GF-D8 (cell line): ENCODE data around the gene NBAS.
"Not testable (repeated sequence)": the region's sequence is repeated elsewhere in the genome, so short reads cannot be mapped to it uniquely, and the experiment has no call there.

Experiments
- DNase-seq: peaks from one replicate; lab custom pipeline; 2025; lab: John Stamatoyannopoulos, UW

The NBAS gene

GRCh38 chr2:15412309-15412708 lies 148.8 kb downstream of the NBAS start:
- DNase-seq = no peak

DNA sequence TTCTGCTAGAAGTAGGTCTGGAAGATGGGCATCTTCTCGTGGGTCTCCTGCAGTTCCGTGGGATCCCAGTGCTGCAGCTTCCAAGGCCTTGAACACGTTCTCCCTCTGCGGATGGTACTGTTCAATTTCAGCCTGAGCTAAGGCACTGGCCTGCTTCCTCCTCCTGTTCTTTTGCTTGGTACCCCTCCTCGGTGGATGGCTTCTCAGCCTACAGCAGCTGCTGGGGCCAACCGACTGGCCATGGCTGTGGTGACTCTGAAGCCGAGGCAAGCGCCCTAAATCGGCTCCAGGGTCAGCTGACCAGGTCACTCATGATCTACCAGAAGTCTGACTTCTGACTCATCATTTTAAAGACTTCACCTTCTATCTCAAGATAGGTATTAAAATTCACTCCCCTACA lies 150.2 kb downstream of the NBAS start:
- no peak for DNase-seq

- no peak for DNase-seq
These were observed 152.4 kb downstream of the NBAS start for GRCh38 chr2:15408759-15409158.

DNA sequence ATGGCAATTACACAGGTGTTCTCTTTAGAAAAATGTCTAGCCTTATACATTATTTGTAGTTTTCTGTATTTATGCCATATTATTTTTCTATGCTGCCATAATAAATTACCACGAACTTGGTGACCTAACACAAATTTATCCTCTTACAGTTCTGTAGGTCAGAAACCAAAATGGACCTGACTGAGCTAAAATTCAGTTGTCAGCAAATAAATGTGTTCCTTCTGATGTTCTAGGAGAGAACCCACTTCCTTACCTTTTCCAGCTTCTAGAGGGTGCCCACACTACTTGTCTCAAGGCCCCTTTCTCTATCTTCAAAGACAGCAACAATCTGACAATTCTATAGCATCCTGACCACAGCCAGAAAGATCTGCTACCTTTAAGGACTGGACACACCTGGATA lies 153.5 kb downstream of the NBAS start:
- DNase-seq = no peak

- not testable (repeated sequence) for DNase-seq
These were observed 156.6 kb downstream of the NBAS start for GRCh38 chr2:15404511-15404910.

- DNase-seq = no peak
These were observed 160.8 kb downstream of the NBAS start for GRCh38 chr2:15400240-15400826.

DNA sequence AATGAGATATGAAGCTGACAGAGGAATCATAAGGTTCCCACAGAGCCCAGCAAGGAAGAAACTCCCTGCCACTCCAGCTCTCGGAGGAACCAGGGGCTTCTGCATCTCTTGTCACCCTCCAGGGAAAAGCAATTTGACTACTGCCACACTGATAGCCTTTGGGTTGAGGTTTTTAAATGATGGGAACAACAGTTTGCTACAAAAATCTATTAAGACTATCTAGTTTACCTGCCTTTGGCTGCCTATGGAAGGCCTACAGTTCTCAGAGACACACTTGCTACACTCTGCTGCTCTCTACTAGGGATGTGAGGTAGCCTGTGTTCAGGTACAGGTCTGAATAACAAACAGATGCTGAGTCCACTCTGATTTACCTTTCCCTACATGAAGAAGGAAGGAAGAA lies 161.9 kb downstream of the NBAS start:
- DNase-seq = no peak

DNA sequence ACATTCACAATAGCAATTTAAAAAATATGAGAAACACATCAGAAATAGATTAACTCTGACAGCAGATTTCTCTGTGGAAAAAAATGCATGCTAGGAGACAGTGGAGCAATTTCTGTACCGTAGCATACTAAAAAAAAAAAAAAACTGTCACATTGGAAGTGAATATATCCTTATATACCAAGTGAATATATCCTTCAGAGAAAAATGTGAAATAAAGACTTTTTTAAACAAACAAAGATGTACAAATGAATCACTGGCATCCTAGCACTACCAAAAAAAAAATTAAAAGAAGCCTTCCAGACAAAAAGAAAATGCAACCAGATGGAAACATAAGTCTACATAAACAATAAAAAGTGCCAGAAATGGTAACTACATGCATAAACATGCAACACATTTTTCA lies 169.4 kb downstream of the NBAS start:
- no peak for DNase-seq

GRCh38 chr2:15389895-15390294 lies 171.2 kb downstream of the NBAS start:
- no peak for DNase-seq

DNA sequence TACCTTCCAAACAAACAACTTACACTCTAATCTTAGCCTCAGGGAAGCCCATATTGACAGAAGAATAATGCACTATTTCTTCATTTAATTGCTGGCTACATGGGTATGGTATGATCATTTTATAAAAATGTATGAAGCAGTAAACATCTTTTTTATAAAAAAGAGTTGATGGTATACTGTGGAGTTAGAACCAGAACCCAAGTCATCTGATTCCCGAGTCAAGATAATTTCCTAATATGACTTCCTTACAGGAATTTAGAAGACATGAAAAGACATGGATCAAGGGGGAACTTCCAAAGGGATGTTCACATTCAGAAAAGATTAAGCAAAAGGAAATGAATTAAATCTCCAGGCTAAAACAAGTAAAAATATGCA lies 171.8 kb downstream of the NBAS start:
- no peak for DNase-seq

DNA sequence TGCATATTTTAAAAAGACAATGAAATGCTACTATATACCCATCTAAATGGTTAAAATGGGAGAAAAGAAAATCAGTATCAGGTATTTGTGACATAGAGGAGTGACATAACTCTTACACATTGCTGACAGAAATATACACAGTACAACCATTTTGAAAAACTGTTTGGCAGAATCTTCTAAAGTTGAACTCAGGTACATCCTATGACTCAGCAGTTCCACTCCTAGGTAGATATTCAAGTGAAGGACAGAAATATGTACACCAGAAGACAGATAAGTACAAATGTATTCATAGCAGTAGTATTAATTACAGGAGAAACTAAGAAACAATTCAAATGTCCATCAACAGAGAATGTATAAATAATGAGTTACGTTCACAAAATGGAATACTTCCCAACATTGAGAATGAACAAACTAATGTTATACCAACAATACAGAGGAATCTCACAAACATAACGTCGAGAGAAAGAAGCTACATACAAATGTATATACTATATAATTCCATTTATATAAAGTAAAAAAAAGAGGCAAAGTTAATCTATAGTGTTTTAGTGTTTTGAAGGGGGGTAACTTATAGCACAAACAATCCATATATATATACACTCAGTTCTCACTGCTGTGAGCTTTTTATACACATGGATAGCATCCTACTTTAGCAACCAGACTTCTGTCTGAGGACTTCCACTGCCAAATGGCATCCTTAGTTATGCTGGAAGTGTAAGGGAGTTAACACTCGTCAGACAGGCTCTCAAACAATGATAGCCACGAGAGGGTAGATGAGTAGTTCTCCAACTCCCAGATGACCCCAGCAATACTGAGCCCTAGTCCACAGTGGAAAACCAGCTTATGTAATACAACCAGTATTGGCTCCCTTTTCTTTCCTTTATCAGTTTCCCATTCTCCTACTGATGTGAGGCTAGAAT lies 172.5 kb downstream of the NBAS start:
- no peak for DNase-seq

DNA sequence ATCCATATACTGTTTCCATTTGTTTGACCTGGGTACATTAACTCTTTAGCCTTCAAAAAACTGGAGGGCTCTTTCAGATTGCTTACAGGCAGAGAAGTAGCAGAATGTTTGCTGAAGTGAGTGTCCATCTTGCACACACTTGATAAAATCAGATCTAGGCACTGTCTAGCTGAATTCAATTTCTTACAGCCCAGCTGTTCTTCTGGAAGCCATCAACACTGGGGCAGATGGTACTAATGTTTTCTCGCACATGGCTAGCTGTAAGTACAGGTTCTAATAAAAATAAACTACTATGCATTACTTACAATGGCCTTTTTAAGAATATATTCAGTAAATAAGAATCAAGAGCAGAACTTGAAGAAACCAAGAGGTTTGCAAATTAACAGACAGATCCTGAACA lies 175.9 kb downstream of the NBAS start:
- no peak for DNase-seq

- DNase-seq = no peak
These were observed 177.3 kb downstream of the NBAS start for GRCh38 chr2:15383695-15384350.

GRCh38 chr2:15378148-15378908 lies 182.8 kb downstream of the NBAS start:
- DNase-seq = no peak

- DNase-seq = no peak
These were observed 183.9 kb downstream of the NBAS start for GRCh38 chr2:15377202-15377601.

GRCh38 chr2:15372019-15372418 lies 189.1 kb downstream of the NBAS start:
- no peak for DNase-seq

DNA sequence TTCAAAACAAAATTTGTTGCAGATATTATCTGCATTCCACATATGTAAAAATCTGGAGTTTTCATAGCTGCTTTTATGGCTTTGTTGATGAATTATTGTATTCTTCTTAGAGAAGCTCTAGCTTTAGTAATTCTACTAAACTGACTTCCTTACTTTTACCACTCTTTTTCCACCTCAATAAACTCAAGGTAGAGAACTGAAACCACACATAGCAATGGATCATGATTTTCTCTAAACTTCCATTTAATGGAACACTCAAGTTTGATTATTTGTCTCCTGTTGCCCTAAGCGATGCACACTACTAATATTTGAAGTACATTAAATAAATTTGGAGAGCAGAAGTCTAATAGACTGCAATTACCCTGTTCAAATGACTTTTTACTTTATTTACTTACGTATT lies 192.0 kb downstream of the NBAS start:
- no peak for DNase-seq

DNA sequence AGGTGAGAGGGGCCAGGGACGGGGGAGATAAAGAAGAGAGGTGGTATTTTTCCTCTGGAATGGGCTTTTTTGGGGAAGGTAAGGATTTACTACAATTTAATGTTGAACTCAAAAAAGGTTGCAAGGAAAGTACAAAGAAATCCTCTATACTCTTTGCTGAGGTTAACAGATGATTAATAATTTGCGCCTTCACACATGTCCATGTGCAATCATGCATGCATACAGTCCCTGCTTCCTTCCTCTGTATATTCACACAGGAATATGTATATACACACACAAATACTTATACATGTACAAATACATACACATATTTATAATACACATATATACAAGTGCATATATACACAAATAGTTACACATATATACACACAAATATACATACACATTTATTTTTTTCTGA lies 193.4 kb downstream of the NBAS start:
- no peak for DNase-seq

DNA sequence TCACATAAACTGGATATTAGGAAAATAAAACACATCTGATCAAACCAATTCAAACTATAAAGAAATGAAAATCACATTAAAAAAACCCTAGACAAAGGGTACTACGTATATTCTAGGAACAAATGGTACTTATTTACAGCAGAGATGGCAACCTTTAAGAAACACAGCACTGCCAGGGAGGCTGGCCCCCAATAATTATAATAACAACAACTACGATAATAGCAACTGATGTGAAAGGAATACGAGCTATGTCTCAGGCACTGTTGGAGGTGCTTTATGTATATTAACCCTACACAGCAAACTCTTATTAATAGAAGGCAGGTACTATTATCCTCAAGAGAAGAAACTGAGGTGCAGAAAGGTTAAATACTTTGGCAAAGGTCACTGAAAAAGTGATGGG lies 193.9 kb downstream of the NBAS start:
- no peak for DNase-seq

DNA sequence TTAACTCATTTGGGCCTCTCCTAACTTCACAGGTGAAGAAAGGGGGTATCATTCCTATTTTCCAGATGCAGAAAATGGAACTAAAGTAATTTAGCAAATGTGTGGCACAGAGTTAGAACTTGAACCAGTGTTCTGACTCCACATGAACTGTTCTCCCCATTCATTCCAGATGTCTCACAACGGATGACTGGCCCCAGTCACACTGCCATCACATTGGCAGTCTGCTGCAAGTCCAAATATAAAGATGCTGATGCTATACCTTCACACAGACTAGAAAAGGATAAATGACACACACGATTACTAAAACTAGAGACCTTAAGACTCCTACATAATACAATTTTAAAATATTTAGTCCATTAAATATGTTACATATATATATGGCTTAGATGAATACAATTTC lies 195.7 kb downstream of the NBAS start:
- DNase-seq = no peak

DNA sequence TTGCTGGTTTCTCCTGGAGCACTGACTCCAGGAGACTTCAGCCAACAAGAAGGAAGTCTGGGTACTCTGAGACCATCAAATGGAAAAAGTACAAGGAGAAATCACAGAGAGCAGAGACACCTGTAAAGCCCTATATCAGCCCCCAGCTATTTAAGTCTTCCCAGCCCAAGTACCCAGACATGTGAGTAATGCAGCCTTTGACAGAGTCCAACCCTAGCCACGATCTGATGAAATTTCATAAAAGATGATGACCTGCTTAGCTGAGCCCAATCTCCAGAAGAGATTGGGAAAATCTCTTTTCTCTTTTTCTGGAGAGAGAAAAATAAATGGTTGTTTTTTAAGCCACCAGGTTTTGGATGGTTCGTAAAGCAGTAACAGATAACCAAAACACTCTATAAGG lies 196.6 kb downstream of the NBAS start:
- no peak for DNase-seq

DNA sequence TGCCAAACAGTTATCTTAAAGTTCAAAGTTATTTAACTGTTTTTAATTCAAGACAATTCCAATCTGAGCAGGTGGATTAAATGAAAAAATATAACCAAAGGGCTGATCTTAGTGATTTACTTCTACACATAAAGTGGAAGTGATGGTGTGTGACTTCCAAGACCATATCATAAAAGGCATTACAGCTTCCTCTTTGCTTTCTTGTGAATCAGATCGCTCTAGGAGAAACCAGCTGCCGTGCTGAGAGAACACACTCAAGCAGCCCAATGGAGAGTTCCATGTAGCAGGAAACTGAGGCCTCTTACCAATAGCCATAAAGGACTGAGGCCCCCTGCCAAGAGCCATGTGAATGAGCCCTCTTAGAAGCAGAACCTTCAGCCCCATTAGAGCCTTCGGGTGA lies 197.4 kb downstream of the NBAS start:
- DNase-seq = no peak

DNA sequence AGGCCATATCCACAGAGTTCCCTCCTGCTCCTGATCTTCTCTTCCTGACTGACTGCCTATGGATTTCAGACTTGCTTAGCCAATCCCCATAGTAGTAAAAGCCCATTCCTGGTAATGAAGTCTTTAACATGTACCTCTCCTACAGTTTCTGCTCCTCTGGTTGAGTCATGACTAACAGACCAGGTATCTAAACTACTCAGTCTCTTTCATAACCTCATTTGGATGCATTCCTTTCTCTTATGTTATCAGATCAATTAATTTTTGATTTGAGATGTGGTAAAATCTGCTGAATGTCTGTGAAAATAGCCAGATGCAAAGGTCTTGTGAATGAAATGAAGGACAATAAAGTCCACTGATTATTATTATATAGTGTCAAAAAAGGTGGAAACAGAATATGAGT lies 198.0 kb downstream of the NBAS start:
- DNase-seq = no peak
